T-helper 1 cell treated with Interleukin-12 subunit alpha and Interleukin-12 subunit beta and Interleukin-4 antibody, amounts not matched to agents 30 μg/mL and 1 μg/mL, for 36 hours (primary cell): ENCODE results near the gene TSPAN9.

Source experiments
- H3K27ac Mint-ChIP-seq: one replicate; pipeline ENCODE4 v1.8.0; 2021; ENCODE audit warnings: mild to moderate bottlenecking, mixed read lengths
- H3K27me3 Mint-ChIP-seq: one replicate; pipeline ENCODE4 v1.8.0; 2021; ENCODE audit warnings: low read depth, mixed read lengths
- H3K36me3 Mint-ChIP-seq: one replicate; pipeline ENCODE4 v1.8.0; 2021; ENCODE audit warnings: low read depth, mixed read lengths
- H3K4me1 Mint-ChIP-seq: one replicate; pipeline ENCODE4 v1.8.0; 2021; ENCODE audit warnings: low read depth, mixed read lengths
- H3K4me3 Mint-ChIP-seq: one replicate; pipeline ENCODE4 v1.8.0; 2021; ENCODE audit warnings: mild to moderate bottlenecking, moderate library complexity, mixed read lengths
- H3K9me3 Mint-ChIP-seq: one replicate; pipeline ENCODE4 v1.8.0; 2021; ENCODE audit warnings: mixed read lengths

The TSPAN9 gene

DNA sequence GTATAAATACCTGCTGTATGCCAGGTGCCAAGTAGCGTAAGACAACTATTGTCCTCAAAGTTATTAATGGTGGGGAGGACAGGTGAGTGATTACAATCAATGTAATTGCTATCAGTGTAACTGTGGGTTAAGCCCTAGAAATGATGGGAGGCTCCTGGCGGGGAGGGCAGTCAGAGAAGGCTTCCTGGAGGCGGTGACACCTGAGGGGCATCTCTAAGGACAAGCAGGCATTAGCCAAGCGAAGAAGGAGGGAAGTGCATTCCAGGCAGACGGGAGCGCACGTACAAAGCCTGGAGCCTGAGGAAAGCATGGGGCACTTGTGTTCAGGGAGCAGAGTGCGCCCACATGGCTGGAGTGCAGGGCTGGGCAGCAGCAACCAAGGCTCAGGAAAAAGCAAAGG is 230.9 kb downstream of the TSPAN9 start:
- H3K36me3 Mint-ChIP-seq, result no peaks in the 10 kb centered on the region
- no peak overlapping the region for H3K4me3 Mint-ChIP-seq
- H3K9me3 Mint-ChIP-seq, result no peaks in the 10 kb centered on the region
- H3K4me1 Mint-ChIP-seq, result no peaks in the 10 kb centered on the region
- H3K27me3 Mint-ChIP-seq, result no peaks in the 10 kb centered on the region
- H3K27ac Mint-ChIP-seq, result no peak overlapping the region

DNA sequence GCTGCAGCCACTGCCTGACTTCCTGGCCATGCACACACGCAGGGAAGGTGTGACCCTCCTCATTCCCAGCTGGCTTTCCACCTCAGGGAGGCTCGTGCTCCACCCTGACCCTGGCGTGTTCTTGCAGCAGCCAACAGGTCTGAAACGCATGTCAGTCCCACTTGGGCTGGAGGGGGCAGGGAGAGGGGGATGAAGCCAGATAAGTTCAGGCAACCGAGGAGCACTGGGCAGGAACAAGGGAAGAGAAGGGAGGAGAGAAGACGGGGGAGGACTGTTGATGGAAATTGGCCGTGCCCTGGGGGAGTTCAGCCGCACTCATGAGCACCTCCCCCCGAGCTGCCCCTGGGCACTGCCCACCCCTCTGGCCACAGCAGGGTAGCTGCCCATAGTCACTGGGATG is 231.4 kb downstream of the TSPAN9 start:
- H3K4me1 Mint-ChIP-seq, result no peaks in the 10 kb centered on the region
- H3K4me3 Mint-ChIP-seq, result no peak overlapping the region
- H3K27me3 Mint-ChIP-seq, result no peaks in the 10 kb centered on the region
- no peaks in the 10 kb centered on the region for H3K9me3 Mint-ChIP-seq
- no peaks in the 10 kb centered on the region for H3K36me3 Mint-ChIP-seq
- H3K27ac Mint-ChIP-seq, result no peak overlapping the region

DNA sequence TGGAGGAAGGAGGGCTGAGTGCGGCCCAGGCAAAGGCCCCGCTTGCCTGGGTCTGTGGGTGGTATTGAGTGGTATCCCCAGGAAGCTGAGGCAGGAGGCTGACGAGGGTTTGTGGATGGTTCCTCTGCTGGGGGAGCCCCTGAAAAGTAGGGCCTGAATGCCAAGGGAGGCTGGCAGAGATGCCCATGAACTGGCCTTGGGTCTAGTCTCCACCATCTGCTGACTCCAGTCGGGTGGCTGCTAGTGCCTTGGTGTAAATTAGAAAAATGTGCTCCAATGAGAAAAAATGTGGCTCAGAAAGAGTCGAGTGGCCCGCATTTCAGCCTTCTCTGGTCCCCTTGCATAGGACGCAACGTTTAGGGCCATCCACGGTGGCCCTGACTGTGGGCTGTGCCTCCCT is 232.6 kb downstream of the TSPAN9 start:
- H3K9me3 Mint-ChIP-seq, result no peaks in the 10 kb centered on the region
- H3K27ac Mint-ChIP-seq, result no peak overlapping the region
- H3K36me3 Mint-ChIP-seq, result no peaks in the 10 kb centered on the region
- H3K27me3 Mint-ChIP-seq, result peaks cover under 1% of the 10 kb centered on the region
- no peaks in the 10 kb centered on the region for H3K4me1 Mint-ChIP-seq
- no peak overlapping the region for H3K4me3 Mint-ChIP-seq

DNA sequence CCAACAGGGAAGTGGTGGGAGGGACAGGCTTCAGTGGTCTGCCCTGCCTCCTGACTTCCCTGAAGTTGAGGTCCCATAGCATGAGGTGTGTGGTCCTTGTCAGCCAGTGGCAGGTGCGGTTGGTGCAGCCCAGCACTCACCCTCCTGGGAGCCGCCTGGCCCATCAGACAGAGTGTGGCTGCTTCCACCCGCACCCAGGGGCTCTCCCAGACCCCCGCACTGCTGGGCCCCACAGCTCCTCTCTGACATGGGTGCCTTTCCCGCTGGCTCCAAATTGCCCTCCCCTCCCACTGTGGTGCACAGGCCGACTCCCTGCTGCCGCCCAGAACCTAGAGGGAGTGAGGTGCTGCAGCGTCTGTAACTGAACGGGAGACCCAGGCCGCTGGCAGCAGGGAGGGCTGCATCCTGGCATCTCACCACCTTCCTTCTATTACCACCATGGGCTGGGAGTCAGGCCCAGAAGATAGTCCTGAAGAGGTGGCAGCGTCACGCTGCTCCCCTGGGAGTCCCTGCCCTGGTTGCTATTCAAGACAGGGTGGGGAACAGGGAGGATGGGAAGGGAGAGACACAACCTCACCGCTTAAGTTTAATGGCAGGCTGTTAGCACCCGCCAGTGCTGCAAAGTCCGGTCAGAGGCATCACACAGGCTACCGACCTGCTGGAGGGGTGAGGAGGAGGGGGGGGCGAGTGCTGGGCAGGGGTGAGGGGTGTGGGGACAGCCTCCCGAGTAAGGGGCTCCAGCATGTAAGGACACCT is 233.3 kb downstream of the TSPAN9 start:
- no peaks in the 10 kb centered on the region for H3K36me3 Mint-ChIP-seq
- H3K9me3 Mint-ChIP-seq, result no peaks in the 10 kb centered on the region
- no peak overlapping the region for H3K27ac Mint-ChIP-seq
- peaks cover 4% of the 10 kb centered on the region for H3K27me3 Mint-ChIP-seq
- no peaks in the 10 kb centered on the region for H3K4me1 Mint-ChIP-seq
- no peak overlapping the region for H3K4me3 Mint-ChIP-seq

DNA sequence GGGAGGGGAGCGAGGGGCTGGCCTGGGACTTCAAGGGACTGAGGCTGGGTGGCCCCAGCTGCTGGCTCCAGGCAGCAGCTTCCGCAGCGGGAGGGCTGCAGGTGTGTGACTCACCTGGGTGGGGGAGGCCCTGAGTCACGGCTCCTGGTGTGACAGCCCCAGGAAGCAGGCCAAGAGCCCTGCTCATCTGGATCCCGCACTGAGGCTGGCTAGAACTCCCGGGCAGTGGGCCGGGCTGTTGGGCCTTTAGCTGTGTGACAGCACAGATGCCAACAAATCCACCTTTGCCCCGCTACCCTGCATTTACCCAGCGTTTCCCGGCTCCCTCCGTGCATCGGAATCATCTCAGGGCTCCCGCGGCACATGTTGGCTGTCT is 233.8 kb downstream of the TSPAN9 start:
- Mint-ChIP-seq H3K27me3 (peaks cover 4% of the 10 kb centered on the region), H3K4me3 (no peak overlapping the region)

DNA sequence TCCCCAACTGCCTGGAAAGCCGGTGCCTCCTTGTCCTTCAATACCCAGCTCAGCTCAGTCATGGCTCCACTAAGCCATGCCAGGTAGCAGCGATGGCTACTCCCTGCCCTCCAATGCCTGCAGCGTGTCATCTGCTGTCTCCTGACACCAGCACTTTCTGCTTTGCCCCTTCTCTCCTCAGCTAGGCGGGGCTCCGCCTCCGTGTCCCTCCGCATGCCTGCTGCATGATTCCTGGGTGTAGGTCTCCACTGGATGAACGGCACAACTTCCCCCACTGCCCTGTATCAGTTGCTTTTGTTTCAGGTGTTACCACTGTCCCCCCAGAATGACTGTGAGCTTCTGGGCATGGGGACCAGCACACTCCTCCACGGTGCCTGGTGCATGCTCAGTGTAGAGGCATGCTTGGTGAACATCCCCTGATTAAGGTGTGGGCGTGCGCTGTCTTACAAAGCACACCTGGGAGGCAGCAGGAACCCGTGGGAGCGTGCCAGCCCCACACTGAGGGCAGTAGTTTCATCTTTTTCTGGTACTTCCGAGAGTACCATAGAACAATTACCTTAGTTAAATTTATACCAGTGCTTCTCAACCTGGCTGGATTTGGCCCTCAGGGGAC is 234.4 kb downstream of the TSPAN9 start:
- Mint-ChIP-seq H3K9me3 (no peaks in the 10 kb centered on the region), H3K27me3 (peaks cover 4% of the 10 kb centered on the region), H3K27ac (no peak overlapping the region), H3K4me3 (no peak overlapping the region), H3K4me1 (no peaks in the 10 kb centered on the region), H3K36me3 (no peaks in the 10 kb centered on the region)

More for the DNA sequence above, 233.8 kb downstream of the TSPAN9 start:
- H3K27ac Mint-ChIP-seq, result no peak overlapping the region
- no peaks in the 10 kb centered on the region for H3K36me3 Mint-ChIP-seq
- H3K4me1 Mint-ChIP-seq, result no peaks in the 10 kb centered on the region
- H3K9me3 Mint-ChIP-seq, result no peaks in the 10 kb centered on the region

DNA sequence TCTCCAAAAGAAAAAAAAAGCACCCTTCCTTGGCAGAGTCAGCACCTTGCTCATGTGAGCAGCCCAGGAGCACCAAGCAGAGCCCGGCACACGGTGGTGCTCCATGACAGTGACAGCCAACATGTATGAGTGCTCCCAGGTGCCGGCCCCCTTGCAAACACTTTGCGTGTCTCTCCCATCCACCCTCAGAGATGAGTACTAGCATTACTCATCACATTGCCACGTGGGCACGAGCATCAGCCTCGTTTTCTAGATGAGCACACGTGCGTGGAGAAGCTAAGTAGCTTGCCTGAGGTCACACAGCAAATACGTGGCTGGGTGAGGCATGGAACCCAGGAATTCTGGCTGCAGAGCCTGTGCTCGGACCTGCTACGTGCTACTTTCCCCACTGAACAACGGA is 235.9 kb downstream of the TSPAN9 start:
- no peaks in the 10 kb centered on the region for H3K9me3 Mint-ChIP-seq

DNA sequence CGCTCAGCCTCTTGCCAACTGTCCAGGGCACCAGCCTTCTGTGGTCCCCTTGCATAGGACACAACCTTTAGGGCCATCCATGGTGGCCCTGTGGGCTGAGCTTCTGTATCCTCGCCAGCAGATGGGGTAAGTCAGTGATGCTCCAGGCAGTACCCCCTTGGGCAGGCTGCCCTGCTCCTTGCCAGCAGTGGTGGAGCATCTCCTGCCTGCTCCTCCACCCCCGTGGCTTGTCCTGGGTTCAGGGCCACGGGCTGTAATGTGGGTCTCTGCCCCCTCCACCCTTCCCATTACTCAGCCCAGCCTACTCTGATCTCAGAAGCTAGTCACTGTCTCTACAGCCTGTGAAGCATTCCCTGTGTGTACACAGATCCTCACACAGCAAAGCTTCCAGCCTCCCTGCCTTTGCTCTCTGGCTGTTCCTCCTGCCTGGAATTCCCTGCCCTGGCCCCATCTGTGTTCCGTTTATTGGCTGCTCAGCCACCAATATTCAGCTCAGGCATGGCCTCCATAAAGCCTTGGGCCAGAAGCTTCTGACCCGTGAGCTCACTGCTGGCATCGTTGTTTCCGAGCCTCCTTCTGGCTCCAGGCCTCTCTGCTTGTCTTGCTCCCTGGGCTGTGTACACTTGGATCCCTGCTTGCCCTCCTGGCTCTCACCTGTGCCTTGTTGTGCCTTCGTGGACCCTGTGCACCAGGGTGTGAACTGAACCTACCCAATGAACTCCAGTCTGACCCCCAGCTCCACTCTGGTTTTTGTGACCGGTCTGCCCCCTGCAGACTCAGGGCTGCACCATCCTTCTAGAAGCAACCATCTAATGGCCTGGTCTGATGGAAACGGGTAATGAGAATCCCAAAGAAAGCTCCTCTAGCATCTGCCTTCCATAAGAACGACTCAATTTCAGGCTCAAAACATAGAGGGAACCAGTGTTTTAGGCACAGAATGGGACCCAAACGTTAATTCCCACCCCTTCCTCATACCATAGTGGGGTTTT is 236.8 kb downstream of the TSPAN9 start:
- H3K36me3 Mint-ChIP-seq, result no peaks in the 10 kb centered on the region
- H3K27me3 Mint-ChIP-seq, result peaks cover 4% of the 10 kb centered on the region
- H3K4me1 Mint-ChIP-seq, result no peaks in the 10 kb centered on the region
- no peaks in the 10 kb centered on the region for H3K9me3 Mint-ChIP-seq
- no peak overlapping the region for H3K4me3 Mint-ChIP-seq
- no peak overlapping the region for H3K27ac Mint-ChIP-seq

More for the DNA sequence above, 235.9 kb downstream of the TSPAN9 start:
- Mint-ChIP-seq H3K4me1 (no peaks in the 10 kb centered on the region), H3K27ac (no peak overlapping the region), H3K27me3 (peaks cover 4% of the 10 kb centered on the region), H3K36me3 (no peaks in the 10 kb centered on the region), H3K4me3 (no peak overlapping the region)

DNA sequence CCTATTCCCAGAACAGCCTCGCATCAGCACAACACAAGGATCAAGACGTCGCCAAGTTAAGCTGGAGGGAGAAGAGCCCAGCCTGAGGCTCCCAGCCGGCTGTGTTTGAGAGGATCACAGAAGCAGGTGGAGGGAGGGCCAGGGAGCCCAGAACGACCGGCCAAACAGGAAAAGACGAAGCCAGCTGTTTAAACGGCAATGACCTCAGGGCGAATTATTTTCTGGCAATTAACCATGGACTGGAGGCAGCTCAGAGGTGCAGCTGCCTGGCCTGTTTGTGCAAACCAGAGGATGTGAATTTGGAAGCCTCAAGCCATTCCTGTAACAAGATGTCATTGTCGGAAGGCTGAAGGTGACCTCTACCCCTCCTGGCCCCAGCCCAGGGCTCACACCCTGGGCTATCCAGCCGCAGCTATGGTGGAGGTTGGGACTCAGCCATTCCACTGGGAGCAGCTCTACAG is 238.1 kb downstream of the TSPAN9 start:
- Mint-ChIP-seq H3K27me3 (peaks cover 4% of the 10 kb centered on the region), H3K36me3 (no peaks in the 10 kb centered on the region), H3K9me3 (no peaks in the 10 kb centered on the region), H3K4me1 (no peaks in the 10 kb centered on the region), H3K4me3 (no peak overlapping the region), H3K27ac (no peak overlapping the region)

DNA sequence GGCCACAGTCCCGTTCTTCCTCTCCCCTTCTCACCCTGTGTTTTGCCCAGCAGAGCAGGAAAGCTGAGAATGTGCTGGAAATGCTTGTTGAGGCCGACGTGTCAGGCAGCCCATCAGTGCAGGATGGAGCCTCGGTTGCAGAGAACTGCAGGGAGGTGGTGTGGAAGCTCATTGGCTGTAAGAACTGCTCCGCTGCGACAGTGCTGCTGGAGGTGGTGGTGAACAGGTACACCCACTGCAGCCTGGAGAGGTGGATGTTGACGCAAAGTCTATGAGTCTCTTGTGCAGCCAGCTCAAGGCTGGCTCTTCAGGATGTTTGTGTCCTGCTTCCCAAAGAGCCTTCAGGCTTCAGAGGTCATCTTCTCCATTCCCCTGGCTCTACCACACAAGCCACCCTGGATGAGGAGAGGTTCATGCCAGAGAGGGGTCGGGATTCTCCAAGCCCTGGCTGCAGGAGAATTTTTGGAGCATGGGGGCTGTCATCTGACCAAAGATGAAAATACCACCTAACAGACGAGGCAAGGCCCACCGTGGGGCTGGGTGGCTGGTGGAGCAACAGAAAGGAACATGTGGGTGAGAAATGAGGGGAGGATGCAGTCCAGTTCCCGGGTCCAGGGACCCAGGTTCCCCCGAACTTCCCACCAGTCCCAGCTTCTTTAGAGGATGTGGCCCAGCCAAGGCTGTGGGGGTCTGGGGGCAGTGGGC is 239.7 kb downstream of the TSPAN9 start:
- Mint-ChIP-seq H3K4me1 (no peaks in the 10 kb centered on the region), H3K27ac (no peak overlapping the region), H3K9me3 (no peaks in the 10 kb centered on the region), H3K4me3 (no peak overlapping the region), H3K27me3 (peaks cover 4% of the 10 kb centered on the region), H3K36me3 (no peaks in the 10 kb centered on the region)

DNA sequence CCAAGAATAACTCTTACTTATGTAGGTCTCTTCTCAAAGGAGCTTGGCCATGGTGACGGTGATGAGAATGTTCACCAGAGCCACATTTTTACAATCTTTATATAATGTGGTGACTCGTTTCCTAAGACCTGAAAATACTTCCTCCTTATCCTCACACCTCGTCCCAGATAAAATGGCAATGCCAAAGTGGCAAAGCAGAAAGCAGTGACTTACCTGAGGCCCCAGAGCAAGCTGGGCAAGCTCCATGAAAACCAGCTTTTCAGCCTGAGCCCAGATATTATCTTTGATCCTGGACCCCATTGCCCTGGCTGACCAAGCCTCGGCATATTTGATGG is 240.3 kb downstream of the TSPAN9 start:
- Mint-ChIP-seq H3K4me1 (no peaks in the 10 kb centered on the region), H3K27ac (no peak overlapping the region), H3K36me3 (no peaks in the 10 kb centered on the region), H3K27me3 (peaks cover 4% of the 10 kb centered on the region), H3K4me3 (no peak overlapping the region), H3K9me3 (no peaks in the 10 kb centered on the region)

DNA sequence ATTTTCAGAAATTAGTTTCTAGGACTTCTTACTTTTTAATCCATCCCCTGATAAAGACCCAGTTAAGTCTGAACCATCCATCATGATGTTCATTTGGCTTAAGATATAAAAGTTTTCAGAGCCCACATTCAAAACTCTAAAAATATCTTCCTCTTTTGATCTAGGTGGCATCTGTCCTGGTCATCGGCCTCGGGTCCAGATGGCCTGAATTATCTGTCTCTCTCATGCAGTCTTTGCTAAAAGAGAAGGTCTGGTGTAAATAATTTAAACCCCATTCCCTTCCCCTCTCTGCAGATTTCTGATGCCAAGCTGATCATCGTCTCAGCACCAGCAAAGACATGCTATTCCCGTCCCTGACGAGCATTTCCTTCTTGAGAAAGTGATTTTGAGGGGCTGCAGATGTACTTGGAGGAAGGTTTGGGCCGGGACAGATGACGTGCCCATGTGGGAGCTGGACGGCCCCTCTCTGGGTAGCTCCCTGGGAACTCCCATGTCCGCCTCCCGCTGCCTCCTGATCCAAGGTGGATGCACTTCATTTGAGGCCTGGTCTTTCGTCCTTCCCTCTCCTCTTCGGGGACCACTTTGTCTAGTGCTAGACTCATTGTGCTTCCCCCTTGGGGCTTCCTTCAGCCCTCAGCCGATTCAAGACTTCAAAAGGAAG is 240.8 kb downstream of the TSPAN9 start:
- Mint-ChIP-seq H3K9me3 (no peaks in the 10 kb centered on the region), H3K27ac (no peak overlapping the region), H3K27me3 (peaks cover 4% of the 10 kb centered on the region), H3K4me1 (no peaks in the 10 kb centered on the region), H3K36me3 (no peaks in the 10 kb centered on the region), H3K4me3 (no peak overlapping the region)

DNA sequence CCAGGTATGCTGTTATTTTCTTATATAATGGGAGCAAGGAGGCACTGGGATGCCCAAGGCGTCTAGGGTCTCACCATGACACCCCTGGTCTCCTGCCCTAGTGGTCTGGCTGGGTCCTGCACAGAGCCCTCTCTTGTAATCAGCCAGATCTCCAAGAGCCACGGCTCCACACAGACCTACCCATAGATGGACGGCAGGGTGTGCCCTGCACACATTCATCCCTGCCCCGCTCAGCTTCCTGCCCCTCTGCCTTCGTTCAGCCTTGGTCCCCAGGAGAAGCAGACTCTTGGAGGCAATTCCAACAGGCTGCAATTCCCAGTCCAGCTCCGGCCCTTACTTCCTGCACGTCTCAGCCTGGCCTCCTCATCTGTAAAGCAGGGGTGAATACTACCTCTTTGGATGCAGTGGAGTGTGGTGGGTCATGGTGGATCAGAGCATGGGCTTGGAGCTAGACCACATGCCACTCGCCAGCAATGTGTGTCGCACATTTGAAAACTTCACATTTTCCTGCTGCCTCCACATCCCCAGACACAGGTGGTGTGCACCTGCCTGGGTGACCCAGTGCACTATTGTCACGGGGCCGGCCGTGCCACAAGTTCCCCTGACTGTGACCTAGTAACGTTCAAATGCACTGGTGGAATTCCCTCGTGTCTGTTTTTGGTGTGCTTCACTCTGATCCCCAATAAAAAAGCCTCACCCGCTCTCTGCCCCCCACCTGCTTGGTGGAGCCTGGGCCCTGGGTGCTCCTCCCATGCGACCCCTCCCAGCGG is 242.7 kb downstream of the TSPAN9 start:
- no peaks in the 10 kb centered on the region for H3K4me1 Mint-ChIP-seq
- H3K27ac Mint-ChIP-seq, result no peak overlapping the region
- no peak overlapping the region for H3K4me3 Mint-ChIP-seq
- H3K9me3 Mint-ChIP-seq, result no peaks in the 10 kb centered on the region
- peaks cover 2% of the 10 kb centered on the region for H3K27me3 Mint-ChIP-seq
- no peaks in the 10 kb centered on the region for H3K36me3 Mint-ChIP-seq
